ENCODE data around the gene CLIC3.

Gene CLIC3

DNA sequence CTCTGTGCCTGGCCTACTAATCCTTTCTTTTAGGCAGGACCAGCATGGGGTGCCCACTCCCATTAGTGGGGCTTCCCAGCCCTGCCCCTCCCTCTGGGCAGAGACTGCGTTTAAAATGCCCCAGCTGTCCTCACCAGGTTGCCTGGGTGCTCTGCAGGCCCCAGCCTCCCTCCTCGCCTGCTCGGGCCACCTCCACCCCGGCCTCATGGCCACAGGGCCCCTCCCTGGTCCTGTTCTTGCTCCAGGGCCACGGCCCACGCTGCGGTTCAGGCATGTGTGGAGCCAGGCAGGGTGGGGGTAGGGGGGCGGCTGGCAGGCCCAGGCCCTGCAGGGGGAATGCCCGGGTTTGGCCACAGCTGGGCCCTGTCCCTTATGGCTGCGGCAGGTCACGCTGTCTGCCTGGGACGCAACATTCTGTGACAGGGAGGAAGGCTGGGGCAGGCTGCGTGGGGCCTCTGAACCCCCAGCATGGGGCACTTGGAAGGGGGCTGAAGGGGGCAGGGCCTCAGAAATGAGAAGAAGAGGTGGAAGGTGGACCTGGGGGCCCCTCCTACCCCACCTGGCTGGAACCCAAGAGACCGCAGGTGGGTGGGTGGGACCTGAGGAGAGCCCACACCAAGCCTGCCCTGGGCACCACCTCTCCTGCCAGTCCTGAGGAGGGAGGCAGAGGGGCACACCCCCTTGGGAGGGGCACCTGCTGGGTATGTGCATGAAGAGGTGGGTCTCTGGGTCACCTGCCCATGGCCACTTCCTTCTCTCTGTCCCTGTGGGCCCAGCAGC, 44.6 kb downstream of the CLIC3 start, which contains the start of gene LCN12:
LCN12 (plus strand) TSS at position 733 of the 780 bp plus-strand sequence. CDS start 55 bp downstream, outside the sequence.
- DNase-seq (ENCODE audit: low read depth in 2 of 2), result no peak

GRCh38 chr9:136950656-136951276, 45.6 kb downstream of the CLIC3 start:
- DNase-seq (ENCODE audit: low read depth in 2 of 2), result no peak

DNA sequence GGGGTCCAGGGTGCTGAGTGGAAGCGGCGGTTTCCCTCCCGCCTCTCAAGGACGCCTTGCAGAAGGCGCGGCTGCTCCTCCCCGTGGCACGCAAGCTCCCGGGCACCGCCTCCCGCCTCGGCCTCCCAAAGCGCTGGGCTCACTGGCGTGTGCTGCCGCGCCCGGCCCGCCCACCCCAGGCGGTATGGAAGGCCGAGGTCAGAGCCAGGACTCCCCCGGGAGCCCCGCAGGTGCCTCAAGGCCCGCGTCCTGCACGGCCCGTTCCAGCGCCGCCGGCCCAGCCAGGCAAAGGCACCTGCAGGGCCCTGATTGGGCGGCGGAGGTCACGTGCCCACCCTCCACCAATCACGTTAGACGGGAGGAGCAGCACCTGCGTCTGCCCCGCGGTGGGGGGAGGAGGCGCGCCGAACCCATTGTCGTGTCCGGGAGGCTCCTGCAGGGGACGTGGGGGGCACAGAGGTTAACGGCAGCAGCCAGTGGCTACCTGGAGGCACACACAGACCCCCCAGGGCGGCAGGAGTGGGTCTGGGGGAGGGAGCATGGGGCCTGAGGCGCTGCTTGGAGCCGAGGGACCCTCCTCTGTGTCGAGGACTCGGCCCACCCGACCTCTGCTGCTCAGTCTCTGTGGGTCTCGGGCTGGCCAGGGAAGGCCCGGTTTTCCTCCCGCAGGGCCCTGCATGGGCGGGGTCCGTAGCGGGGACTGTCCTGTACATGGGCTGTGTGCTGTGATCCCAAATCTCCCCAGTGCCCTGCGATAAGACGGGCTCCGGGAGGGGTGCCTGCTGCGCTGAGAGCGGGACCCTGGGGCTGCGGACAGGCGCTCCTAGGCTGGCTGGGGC, 46.3 kb downstream of the CLIC3 start:
- peak; percentile 90 to 94 for DNase-seq (ENCODE audit: low read depth in 2 of 2)

GRCh38 chr9:136949239-136949816, 47.0 kb downstream of the CLIC3 start:
- no peak for DNase-seq (ENCODE audit: low read depth in 2 of 2)

DNA sequence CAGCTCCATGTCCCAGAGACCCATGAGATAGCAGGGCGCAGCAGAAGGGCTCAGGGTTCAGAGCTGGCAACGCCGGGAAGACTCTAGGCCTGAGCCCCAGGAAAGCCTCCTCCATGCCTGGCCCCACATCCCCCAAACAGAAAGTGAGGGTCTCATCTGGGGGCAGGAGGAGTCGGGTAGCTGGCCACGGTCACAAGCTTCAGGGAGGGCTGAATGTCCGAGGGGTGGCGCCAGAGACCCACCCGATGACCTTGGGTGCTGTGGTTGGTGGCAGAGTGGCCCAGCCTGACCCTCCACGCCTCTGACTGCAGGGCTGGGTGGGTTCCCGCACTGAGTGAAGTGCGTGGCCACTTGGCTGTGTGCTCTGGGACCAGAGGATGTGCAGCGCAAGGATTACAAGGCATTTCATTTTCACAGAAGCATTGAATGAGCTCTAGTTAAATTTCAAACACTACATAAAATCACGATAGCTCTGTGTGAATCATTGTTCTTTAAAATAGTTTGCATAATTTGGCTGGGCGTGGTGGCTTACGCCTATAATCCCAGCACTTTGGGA, 48.3 kb downstream of the CLIC3 start:
- DNase-seq (ENCODE audit: low read depth in 2 of 2), result no peak

DNA sequence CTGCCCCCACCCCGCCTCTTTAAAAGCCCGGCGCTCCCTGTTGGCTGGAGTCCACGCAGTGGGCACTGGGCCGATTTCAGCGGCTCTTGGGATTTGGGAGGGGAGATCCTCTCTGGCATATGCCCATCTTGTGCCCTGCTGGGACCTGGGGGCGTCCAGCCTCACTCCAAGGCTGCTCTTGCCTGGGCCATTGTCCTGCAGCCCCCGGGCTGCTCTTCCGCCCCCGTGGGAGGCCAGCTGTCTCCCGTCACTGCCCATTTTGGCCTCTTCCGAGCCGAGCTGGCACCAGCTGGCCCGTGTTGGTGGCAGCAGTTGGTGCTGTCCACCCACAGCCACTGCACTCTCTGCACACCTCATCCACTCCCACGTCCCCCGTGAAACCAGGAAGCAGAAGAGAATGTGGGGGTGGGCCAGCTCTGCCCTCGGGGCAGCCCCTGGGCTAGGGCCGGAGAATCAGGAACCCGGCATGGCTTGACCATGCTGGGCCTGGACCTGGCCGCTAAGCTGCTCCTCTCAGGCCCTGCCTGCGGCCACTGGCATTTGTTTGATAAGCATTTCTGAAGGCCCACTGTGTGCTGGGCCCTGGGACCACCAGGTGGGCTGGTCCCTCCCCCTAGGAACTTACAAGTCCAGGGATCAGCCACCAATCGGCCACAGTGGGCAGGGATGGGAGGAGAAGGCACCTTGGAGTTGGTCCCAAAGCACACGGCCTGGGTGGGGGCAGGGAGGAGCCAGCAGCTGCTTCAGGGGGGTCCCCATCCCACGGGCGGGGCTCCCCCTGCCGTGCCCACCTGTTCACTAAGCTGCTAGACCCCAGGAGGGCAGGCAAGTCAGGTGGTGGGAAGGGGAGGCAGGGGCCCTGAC, 49.1 kb downstream of the CLIC3 start:
- no peak for DNase-seq (ENCODE audit: low read depth in 2 of 2)

GRCh38 chr9:136946228-136947027, 49.9 kb downstream of the CLIC3 start:
- DNase-seq (ENCODE audit: low read depth in 2 of 2), result no peak

DNA sequence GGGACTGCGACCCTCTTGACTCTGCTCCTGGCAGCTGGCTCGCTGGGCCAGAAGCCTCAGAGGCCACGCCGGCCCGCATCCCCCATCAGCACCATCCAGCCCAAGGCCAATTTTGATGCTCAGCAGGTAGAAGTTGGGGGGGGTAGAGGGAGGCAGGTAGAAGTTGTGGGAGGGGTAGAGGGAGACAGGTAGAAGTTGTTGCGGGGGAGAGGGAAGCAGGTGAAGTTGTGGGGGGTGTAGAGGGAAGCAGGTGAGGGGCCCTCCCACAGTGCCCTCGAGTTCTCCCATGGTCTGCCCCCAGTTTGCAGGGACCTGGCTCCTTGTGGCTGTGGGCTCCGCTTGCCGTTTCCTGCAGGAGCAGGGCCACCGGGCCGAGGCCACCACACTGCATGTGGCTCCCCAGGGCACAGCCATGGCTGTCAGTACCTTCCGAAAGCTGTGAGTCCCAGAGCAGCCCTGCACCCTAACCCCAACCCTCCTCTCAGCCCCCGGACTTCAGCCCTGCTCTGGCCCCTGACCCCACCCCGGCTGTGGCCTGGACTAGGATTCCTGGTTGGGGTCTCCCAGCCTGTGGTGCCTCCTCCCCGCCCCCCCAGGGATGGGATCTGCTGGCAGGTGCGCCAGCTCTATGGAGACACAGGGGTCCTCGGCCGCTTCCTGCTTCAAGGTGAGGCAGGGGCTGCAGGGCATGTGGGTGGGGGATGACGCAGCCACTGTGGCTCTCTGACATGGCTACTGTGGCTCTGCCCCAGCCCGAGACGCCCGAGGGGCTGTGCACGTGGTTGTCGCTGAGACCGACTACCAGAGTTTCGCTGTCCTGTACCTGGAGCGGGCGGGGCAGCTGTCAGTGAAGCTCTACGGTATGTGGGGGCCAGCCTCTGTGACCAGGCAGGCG, 50.8 kb downstream of the CLIC3 start:
- no peak for DNase-seq (ENCODE audit: low read depth in 2 of 2)

All from stimulated activated CD4-positive, alpha-beta T cell treated with anti-CD3 and anti-CD28 coated beads, Interleukin-1b, Interleukin-23, amount 100 ng/mL, for 1 hour (primary cell).